HG03196 (cell line): ENCODE data around the gene FAM131C.
"Not testable (repeated sequence)": the region's sequence is repeated elsewhere in the genome, so short reads cannot be mapped to it uniquely, and the experiment has no call there.

Experiments used
- ATAC-seq: cut with Tn5 transposase; IDR thresholded peaks from one replicate; pipeline ENCODE4 v1.9.1; 2021; ENCODE audit not compliant: unreplicated experiment

Gene FAM131C

DNA sequence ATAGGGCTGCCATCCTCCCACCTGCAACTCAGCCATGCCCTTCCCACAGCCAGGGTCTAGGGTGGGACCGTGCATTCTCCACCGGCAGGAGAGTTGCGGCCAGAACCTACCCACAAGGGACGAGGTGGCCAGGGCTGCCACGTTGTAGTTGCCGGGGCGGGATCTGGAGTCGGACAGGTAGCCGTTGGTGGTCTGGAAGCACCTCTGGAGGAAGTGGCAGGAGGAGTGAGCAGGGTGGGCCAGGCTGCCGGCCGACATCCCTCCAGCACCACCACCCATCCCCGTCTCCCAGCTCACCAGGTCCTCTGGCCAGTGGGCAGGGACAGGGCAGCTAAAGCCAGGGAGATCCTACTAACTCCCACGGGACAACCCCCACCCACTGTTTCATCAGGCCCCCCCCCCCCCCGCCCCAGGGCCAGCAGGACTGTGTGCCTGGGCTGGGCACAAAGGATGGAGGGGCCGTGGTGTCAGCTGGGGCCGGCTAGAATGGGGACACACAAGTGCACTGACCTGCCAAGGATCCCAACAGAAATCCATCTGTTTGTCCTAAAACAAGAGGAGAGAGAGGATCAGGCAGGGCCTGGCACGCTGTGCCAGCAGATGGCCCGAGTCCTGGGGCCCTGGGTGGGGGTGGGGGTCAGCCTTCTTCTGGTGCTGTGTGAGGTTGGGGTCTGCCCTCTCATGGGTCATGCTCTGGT lies 11.3 kb downstream of the FAM131C start:
- not testable (repeated sequence) for ATAC-seq

GRCh38 chr1:16061266-16061665 lies 12.2 kb downstream of the FAM131C start:
- no peak for ATAC-seq

GRCh38 chr1:16058394-16059120 lies 14.9 kb downstream of the FAM131C start:
- ATAC-seq = not testable (repeated sequence)

DNA sequence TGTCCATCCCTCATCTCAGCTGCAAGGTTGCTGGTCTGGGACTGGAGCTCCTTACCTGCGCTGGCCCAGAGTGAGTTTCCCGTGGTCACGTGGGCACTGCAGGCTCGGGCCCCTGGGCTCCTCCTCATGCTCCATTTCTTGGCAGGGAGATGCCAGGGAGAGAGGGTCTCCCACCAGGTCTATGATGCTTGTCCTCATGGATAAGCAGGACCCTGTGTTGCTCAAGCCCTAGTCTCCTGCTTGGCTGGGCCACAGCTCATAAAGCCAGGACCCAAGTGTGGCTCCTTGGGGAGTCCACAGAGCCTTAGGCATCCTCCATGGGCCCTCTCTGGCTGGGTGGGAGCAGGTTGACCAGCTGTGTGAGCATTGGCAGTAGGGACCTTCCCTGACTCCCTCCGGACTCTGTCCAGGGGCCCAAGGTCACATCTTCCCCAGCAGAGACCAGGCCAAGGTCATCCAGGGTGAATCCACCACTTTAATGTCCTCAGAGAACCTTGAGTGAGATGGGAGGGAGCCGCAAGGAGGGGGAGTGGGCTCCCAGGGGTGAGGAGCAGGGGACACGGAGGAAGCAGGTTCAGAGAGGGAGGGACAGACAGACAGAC lies 16.0 kb downstream of the FAM131C start:
- not testable (repeated sequence) for ATAC-seq

DNA sequence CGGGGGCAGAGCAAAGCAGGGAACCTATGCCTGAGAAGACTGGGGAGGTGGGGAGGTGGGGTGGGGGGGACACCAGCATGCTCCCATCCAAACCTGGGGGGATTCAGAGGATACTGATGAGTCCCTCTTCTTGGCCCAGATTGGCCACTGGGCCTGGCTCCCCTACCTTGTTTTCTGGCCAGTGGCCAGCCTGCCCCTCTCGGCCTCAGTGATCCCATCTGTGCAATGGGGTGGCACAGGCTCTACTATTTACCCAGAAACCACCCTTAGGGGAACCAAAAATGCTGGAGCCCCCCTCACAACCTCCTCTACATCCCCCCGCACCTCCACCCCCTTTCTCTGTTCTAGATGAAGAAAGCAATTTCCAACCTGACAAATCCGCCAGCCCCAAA lies 16.9 kb downstream of the FAM131C start:
- ATAC-seq = not testable (repeated sequence)

- ATAC-seq = peak; percentile 50
Measured at GRCh38 chr1:16055613-16056520, 17.6 kb downstream of the FAM131C start.

DNA sequence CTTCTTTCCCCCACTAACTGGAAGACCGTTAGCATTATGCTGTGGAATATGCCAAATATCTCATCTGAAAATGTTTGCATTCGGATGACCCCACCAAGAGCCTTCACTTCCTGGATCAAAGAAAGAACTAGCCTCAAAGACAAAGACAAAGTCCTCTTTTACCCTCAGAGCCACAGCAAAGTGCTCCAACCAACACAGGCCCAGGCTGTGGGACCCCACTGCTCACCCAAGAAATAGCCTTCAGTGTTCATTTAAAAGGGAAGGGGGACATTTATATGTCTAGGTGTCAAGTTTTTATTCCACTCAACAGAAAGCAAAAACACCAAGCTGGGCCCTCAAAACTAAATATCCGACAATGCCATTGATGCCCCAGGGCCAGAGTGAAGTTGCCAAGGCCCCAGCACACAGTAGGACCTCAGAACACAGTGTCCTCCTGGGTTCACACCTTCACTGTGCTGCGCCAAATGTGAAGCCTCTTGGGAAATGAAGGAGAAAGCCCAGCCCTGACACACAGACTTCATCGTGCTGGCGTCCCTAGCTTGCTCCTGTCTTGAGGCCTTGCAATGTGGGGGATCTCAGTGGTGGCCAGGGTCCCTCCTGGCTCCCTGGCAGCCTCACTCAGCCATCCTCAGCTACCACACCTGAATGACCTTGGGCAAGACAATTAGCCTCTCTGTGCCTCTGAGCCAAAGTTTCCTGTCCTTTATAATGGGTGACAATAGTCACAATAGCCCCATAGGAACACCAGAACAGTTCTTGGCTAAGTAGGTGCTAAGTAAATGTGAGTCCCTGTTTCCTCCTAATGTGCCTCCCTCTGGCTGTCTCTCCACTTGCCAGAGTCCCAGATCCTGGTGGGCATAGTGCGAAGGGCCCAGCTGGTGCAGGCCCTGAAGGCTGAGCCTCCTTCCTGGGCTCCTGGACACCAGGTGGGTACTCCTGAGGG lies 18.6 kb downstream of the FAM131C start:
- no peak for ATAC-seq

GRCh38 chr1:16053781-16054502 lies 19.5 kb downstream of the FAM131C start:
- ATAC-seq = no peak

DNA sequence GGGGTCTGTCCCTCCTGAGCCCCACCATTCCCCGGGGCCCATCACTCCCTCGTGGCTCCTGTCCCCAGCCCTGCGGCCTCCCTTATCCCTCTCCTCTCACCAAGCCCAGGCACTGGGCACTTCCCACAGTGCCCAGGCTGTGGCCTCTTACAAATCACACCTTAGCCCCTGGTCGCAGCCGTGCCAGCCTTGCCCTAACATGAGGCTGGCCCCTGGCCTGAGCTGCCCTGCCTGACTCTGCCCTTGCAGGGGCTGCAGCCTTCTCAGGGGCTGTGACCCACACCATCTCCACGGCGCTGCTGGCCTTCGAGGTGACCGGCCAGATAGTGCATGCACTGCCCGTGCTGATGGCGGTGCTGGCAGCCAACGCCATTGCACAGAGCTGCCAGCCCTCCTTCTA lies 21.5 kb downstream of the FAM131C start:
- ATAC-seq = not testable (repeated sequence)

DNA sequence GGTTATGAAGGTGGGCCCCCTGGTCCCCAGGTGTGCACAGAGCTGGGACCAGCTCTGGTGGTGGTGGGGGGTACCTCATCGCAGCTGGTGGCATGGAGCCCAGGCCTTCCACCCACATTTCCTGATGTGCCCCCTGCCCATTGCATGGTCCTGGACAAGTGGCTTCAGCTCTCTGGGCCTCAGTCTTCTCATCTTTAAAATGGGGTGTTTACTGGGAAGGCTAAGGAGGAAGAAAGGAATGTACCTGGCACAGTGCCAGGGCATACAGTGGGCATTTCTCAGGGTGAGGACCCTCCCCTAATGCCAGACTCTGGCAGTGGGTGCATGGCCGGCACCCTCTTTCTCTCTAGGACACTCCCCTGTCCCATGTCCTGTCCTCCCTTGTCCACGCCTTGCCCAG lies 22.4 kb downstream of the FAM131C start:
- ATAC-seq = no peak

DNA sequence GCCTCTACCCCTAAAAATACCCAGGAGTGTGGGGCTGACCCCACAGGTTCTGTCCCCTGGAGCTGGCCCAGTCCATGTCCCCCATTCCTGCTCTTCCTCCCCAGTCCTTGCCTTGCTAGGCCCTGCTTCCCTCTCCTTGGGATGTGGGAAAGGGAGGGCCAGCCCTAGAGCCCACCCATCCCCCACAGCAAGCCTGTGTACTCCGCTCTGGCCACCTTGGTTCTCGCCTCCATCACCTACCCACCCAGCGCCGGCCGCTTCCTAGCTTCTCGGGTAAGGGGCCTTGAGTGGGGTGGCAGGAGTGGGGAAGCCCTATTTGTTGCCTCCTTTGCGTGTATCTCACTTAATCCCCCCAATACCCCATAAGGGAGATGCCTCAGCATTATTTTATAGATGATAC lies 23.1 kb downstream of the FAM131C start:
- ATAC-seq = no peak

DNA sequence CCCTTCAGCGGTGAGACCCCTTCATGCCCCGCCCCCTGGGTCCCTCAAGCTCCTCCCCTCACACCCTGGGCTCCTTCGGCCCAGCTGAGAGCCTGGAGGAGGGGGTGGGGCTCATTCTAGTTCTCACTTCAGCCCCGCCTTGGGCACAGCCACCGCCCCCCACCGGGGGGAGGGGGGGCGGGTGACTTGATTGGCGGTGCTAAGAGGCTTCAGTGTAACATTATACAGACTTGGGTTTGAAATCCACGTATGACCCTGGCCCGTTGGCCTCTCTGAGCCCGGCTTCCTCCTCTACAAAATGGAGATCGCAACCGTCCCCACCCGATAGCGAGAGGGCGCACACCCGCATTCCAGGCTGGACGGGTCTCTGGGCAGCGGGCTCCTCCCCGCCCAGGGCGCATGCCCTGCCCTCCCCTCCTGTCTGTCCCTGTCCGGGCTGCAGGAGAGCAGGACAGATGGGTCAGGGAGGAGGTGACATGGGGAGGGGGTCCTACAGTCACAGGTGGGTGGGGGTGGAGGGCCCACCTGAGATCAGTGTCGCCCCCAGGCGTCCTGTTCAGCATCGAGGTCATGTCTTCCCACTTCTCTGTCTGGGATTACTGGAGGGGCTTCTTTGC lies 24.8 kb downstream of the FAM131C start:
- no peak for ATAC-seq

- ATAC-seq = no peak
Measured at GRCh38 chr1:16047791-16048475, 25.5 kb downstream of the FAM131C start.

- no peak for ATAC-seq
Measured at GRCh38 chr1:16046842-16047241, 26.6 kb downstream of the FAM131C start.

DNA sequence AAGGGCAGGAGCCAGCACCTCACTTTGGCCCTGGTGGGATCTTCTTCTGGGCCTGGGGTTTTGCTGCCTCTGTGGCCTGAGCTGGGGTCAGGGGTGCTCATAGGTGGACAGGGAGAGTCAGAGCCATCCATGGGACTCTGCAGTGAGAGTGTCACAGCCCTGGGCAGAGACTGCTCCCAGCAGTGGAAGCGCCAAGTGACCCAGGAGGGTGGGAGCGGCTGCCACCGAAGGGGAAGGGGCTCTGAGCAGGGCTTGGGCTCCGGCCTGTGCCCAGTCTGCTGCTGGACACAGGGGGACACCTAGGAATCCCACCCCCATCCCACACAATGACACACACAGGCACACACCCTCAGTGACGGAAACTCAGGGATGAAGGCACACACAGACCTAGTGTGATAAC lies 29.5 kb downstream of the FAM131C start:
- no peak for ATAC-seq

GRCh38 chr1:16043521-16043920 lies 29.9 kb downstream of the FAM131C start, which contains the start of gene CLCNKB:
TSS of gene CLCNKB (plus strand) at chr1:16043782. CDS start at chr1:16044493, 711 bp downstream.
- ATAC-seq = no peak

DNA sequence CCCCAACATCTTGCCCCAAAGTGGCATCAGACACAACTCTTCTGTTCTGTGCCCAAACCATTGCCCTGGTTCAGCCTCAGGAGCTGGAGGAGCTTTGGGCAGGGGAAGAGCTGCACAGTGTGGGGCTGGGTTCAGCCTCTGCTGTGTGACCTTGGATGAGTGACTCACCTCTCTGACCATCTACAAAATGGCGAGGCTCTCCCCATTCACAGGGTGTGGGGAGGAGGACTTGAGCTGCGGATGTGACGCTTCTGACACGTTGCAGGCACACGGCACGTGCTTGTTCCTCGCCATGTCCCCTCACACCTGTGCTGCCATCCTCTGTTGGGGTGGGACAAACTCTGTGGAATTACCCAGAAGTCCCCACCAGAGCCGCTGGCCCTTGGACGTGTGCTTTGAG lies 30.8 kb downstream of the FAM131C start:
- not testable (repeated sequence) for ATAC-seq

GRCh38 chr1:16042096-16042495 lies 31.4 kb downstream of the FAM131C start:
- no peak for ATAC-seq
